AG08396 (cell line): ENCODE measurements around the gene CROCC.
A peak's percentile ranks its signal among the peaks of the same experiment; 100 is the strongest.

Experiments used
- DNase-seq: peaks from one replicate; pipeline ENCODE4 v3.0.0; 2012; ENCODE audit warnings: low spot score, mixed read lengths

Gene CROCC

GRCh38 chr1:16969057-16969611, 47.4 kb downstream of the CROCC start:
- DNase-seq, result no peak

DNA sequence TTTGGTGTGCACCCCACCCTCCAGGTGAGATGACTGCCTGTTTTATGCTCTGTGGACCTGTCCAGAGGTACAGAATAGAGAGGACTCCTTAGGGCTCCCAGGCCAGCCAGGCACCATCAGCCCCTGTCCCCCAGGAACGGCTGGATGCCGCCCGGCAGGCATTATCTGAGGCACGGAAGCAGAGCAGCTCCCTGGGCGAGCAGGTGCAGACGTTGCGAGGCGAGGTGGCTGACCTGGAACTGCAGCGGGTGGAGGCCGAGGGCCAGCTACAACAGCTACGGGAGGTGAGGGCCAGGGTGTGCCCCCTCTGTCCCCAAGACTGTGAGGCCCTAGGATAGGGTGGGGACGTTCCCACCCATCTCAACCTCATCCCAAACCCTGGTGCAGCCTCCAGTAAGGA, 47.9 kb downstream of the CROCC start:
- no peak for DNase-seq

GRCh38 chr1:16970132-16970910, 48.6 kb downstream of the CROCC start:
- no peak for DNase-seq

DNA sequence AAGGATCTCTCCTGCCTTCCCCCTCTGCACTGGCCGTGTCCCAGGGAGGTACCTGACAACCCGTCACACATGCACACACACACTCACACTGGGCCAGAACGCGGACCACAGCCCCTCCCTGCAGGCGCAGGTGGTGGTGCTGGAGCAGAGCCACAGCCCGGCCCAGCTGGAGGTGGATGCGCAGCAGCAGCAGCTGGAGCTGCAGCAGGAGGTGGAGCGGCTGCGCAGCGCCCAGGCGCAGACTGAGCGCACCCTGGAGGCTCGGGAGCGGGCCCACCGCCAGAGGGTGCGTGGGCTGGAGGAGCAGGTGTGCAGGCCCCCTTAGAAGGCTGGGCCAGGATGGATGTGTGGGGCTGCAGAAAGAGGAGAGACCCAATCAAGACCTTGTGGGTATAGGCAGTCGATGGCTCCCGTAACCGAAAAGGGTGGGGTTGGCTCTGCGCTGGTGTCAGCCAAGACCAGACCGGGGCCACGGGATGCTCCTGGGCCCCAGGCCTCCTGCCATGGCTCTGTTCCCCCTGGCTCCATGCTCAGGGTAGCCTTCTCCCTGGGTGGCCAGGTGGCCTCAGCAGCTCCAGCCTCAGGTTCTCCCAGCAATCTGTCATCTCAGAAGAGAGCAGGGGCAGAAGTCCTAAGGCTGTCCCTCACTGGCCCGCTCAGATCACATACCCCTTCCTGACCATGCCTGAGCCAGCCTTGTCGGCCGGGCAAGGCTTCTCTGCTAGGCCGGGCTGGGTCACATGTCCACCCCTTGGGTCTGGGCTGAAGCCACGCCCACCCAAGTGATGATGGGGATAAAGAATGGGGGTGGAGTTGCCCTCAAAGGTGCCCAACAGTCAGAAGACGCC, 49.8 kb downstream of the CROCC start:
- DNase-seq, result peak; percentile 76

- no peak for DNase-seq
Observed at GRCh38 chr1:16972189-16972895, 50.6 kb downstream of the CROCC start.

- no peak for DNase-seq
Observed at GRCh38 chr1:16973215-16973614, 51.5 kb downstream of the CROCC start.

DNA sequence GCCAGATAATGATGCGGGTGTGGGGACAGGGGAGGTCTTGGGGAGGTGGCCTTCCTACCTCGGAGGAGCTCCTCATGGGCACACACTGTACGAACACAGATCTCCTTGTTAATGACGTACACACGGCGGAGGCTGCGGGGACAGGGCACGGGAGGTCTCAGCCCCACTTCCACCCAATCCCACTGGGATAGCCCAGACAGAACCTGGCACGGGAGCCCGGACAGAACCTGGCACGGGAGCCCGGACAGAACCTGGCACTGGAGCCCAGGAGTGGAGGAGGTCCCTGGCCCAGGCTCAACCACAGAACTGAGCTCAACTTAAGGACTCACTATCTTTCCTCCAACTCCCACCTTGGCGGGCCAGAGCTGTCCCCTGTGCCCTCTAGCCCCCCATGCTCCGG, 53.5 kb downstream of the CROCC start:
- DNase-seq, result no peak

DNA sequence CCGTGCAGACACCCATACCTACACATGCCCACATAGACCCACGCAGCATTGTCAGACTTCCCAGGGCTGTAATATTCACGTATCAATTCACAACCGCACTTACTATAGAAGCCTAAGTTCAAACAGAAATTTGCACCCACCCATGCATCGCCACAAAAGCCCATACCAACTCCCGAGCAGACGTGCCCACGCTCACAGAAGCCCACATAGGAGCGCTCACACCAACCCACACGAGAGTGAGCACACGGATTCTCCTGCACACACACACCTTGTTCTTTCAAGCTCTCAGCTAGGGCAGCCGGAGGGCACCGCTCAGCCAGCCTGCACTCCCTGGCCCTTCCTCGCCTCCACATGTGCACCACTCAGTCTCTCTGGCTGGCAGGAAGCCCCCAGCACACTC, 54.1 kb downstream of the CROCC start:
- DNase-seq, result no peak

DNA sequence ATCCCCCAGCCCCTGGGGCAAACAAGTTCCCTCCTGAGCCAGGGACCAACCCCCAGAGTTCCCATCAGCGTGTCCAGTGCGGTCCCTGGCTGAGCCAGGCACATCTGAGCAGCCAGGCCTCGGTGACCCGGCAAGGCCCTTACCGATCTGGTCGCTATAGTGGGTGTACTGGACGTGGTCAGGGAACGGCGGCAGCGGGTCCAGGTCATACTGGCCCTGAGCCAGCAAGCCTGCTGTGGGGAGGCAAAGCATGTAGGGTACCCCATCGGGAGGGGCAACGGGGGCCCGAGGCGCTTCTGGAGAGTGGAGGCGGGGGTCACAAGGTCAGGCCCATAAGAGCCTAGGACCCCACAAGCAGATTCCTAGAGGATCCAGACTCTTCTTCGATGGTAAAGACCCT, 55.2 kb downstream of the CROCC start:
- DNase-seq, result no peak

GRCh38 chr1:16977377-16977776, 55.6 kb downstream of the CROCC start:
- DNase-seq, result no peak

DNA sequence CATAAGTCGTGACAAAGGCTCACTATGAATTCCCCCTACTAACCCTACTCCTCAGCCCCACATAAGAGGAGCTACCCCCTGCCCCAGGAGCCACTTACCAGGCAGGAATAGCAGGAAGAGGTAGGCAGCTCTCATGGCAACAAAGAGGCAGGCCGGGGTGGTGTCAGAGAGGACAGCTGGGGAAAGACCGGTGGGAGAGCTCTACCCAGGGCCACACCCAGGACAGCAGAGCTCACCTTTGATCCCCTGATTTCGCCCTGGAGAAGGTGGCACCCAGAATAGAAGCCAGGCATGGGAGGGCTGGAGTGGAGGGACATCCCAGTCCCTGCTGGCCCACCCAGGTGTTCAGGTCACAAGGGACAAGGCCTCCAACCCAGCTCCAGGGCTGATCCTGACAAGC, 56.4 kb downstream of the CROCC start:
- DNase-seq, result no peak

DNA sequence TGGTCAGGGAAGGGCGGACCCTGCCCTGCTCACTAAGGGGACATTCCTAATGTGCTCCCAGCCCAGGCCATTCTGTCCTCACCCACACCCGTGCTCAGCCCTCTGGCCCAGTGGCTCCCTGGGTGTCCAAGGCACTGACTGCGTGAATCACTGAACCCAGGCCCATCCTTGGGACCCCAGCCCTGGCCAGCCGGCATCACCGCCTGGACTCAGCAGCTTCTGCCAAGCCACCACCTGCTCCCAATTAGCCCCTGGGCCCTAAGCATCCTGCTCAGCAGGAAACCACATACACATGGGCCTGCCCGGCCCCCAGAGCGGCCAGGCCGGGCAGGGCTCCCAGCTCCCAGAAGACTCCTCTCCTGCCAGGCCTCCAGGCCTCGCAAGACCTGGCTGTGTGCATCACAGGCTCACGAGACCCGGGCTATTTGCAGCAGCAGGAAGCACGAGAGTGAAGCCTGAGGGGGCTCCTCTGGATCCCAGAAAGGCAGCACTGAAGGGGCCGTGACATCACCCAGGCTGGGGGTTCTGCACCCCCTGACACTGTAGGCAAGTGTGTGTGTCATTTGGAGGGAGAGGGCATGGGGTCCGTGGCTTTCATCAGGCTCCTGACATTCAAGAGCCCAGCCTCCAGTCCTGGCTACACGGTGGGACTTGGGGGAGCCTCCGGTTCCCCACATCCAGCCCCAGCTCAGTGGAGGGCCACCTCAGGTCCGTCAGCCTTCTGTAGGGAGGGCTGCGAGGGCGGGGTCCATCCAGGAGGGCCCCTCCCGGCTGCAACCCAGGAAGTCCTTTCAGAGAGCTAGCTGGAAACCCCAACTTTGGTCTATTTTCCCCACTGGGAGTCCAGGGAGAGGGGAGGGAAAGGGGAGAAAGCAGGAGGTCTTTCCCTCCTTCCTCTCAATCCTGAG, 57.1 kb downstream of the CROCC start:
- DNase-seq, result peak; percentile 94

- peak; percentile 71 for DNase-seq
Observed at GRCh38 chr1:16979475-16980327, 58.0 kb downstream of the CROCC start.

- DNase-seq, result peak; percentile 79
Observed at GRCh38 chr1:16980473-16981268, 58.9 kb downstream of the CROCC start, which contains the start of gene MFAP2. Gene MFAP2, minus strand, starts transcription at chr1:16980620. Its CDS starts 2,347 bp downstream, at chr1:16978273.

- peak; percentile 83 for DNase-seq
Observed at GRCh38 chr1:16981269-16981849, 59.6 kb downstream of the CROCC start.

DNA sequence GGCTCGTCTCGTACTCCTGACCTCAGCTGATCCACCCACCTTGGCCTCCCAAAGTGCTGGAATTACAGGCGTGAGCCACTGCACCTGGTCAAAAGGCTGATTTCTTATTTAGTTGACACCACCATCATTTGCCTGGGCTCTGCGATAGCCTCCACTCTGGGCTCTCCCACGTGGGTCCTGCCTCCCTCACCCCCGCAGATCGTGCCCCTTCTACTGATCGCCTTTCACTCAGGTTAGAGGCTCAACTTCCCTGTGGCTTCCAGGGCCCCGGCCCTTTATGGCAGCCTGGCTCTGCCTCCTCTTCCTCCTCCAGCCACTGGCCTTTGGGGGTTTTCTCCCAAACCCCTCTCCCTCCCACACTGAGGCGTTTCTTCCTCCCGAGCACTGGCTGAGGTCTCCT, 61.2 kb downstream of the CROCC start:
- DNase-seq, result no peak

- no peak for DNase-seq
Observed at GRCh38 chr1:16983649-16984048, 61.9 kb downstream of the CROCC start.

DNA sequence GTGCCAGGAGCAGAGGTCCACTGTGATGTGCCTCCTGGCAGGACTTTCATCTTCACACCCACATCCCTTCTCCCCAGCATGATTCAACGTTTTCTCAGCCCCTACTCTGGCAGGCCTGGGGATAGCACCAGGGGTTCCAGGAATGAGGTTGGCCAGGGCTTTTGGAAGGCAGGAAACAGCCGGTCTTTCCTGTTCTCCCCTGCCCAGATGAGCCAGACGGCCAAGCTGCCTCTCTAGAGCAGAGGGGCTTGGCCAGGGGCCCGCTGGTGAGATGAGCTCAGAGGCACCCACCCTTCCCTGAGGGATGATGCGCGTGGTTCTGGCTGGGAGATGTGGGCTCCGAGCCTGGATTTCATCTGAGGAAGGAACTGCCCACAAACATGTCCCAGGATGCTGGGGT, 63.0 kb downstream of the CROCC start:
- peak; percentile 82 for DNase-seq

- no peak for DNase-seq
Observed at GRCh38 chr1:16986113-16986512, 64.4 kb downstream of the CROCC start.
